CD14-positive monocyte (primary cell): Measurements from ENCODE around the gene UBE2U. TPM values are rescaled to one million over a fixed set of nuclear protein-coding genes. Genes with fewer than 3 reads are reported as not detected.

Source experiments
- DNase-seq, 3 donors: peaks; one replicate each; pipeline ENCODE4 v3.0.0-alpha.2; 2011 to 2022
- H2AFZ ChIP-seq: 2 replicates; pipeline ENCODE4 v1.6.0; 2012; ENCODE audit warnings: mild to moderate bottlenecking, low read depth, low read length, inconsistent platforms; ENCODE audit not compliant: insufficient read depth, poor library complexity, severe bottlenecking
- H3K27ac ChIP-seq, 2 donors: 1 replicate in 1 of 2; 2 replicates in 1 of 2; pipeline ENCODE4 v1.5.1; 2012 to 2013; ENCODE audit warnings: low read length in 2 of 2, control low read depth in 1 of 2, inconsistent platforms in 1 of 2, low read depth in 1 of 2, mild to moderate bottlenecking in 1 of 2
- H3K27me3 ChIP-seq, 2 donors: one replicate each; pipeline versions ENCODE4 v1.6.0 to v1.6.1; 2011 to 2013; ENCODE audit warnings: low read length in 2 of 2; ENCODE audit not compliant: control insufficient read depth in 2 of 2, insufficient read depth in 2 of 2
- H3K36me3 ChIP-seq, 2 donors: replicated peaks in 1 of 2; 1 replicate in 1 of 2; 2 replicates in 1 of 2; pipeline versions ENCODE4 v1.5.1 to v1.6.1; 2012 to 2013; ENCODE audit warnings: low read length in 2 of 2, control low read depth in 1 of 2, inconsistent platforms in 1 of 2, mild to moderate bottlenecking in 1 of 2; ENCODE audit not compliant: insufficient read depth in 2 of 2, control insufficient read depth in 1 of 2
- H3K4me1 ChIP-seq, 2 donors: 1 replicate in 1 of 2; 2 replicates in 1 of 2; pipeline versions ENCODE4 v1.5.1 to v1.6.1; 2012 to 2013; ENCODE audit warnings: low read length in 2 of 2, control low read depth in 1 of 2, inconsistent platforms in 1 of 2, mild to moderate bottlenecking in 1 of 2, moderate library complexity in 1 of 2; ENCODE audit not compliant: insufficient read depth in 2 of 2, control insufficient read depth in 1 of 2
- H3K4me2 ChIP-seq: replicated peaks from 2 replicates; pipeline ENCODE3; 2012; ENCODE audit warnings: low read length, moderate library complexity, mild to moderate bottlenecking; ENCODE audit not compliant: poor library complexity, severe bottlenecking; ENCODE audit errors: extremely low read depth
- H3K4me3 ChIP-seq, 3 experiments: fragments of 200-600 bp in 1 of 3; sonication (generic) in 1 of 3; replicated peaks in 1 of 3; 1 replicate in 2 of 3; 2 replicates in 1 of 3; pipeline ENCODE4 v1.5.1; 2011 to 2013; ENCODE audit warnings: low read length in 3 of 3, mild to moderate bottlenecking in 3 of 3, control low read depth in 2 of 3, low read depth in 2 of 3, inconsistent platforms in 1 of 3, moderate library complexity in 1 of 3
- H3K79me2 ChIP-seq: 2 replicates; pipeline ENCODE4 v1.6.0; 2012; ENCODE audit warnings: mild to moderate bottlenecking, control low read depth, inconsistent platforms, low read length, moderate library complexity; ENCODE audit not compliant: insufficient read depth
- H3K9ac ChIP-seq: 2 replicates; pipeline ENCODE4 v1.6.0; 2017; ENCODE audit warnings: low read length, mild to moderate bottlenecking; ENCODE audit not compliant: insufficient read depth, poor library complexity, severe bottlenecking
- H3K9me3 ChIP-seq, 2 donors: replicated peaks in 1 of 2; 1 replicate in 1 of 2; 2 replicates in 1 of 2; pipeline versions ENCODE4 v1.5.1 to v1.6.1; 2012 to 2013; ENCODE audit warnings: low read length in 2 of 2, control low read depth in 1 of 2; ENCODE audit not compliant: control insufficient read depth in 1 of 2, insufficient read depth in 1 of 2
- H4K20me1 ChIP-seq: 2 replicates; pipeline ENCODE4 v1.6.0; 2012; ENCODE audit warnings: mild to moderate bottlenecking, low read length, control low read depth, moderate library complexity; ENCODE audit not compliant: insufficient read depth
- H3K27ac Mint-ChIP-seq, 7 donors: one replicate each; pipeline ENCODE4 v1.8.0; 2020; ENCODE audit warnings: mild to moderate bottlenecking in 7 of 7, mixed read lengths in 7 of 7, moderate library complexity in 6 of 7, inconsistent platforms in 2 of 7
- H3K27me3 Mint-ChIP-seq, 3 donors: one replicate each; pipeline ENCODE4 v1.8.0; 2021 to 2022; ENCODE audit warnings: low read depth in 3 of 3, mild to moderate bottlenecking in 3 of 3, mixed read lengths in 3 of 3, moderate library complexity in 3 of 3, inconsistent platforms in 1 of 3
- H3K36me3 Mint-ChIP-seq, 2 donors: one replicate each; pipeline ENCODE4 v1.8.0; 2020; ENCODE audit warnings: mixed read lengths in 2 of 2, inconsistent platforms in 1 of 2, mild to moderate bottlenecking in 1 of 2
- H3K4me1 Mint-ChIP-seq: one replicate; pipeline ENCODE4 v1.8.0; 2020; ENCODE audit warnings: mild to moderate bottlenecking, mixed read lengths
- H3K4me3 Mint-ChIP-seq, 2 donors: one replicate each; pipeline ENCODE4 v1.8.0; 2020; ENCODE audit warnings: mild to moderate bottlenecking in 2 of 2, mixed read lengths in 2 of 2, moderate library complexity in 1 of 2
- H3K9me3 Mint-ChIP-seq, 7 donors: one replicate each; pipeline ENCODE4 v1.8.0; 2020 to 2022; ENCODE audit warnings: mixed read lengths in 7 of 7, mild to moderate bottlenecking in 6 of 7, moderate library complexity in 6 of 7, inconsistent platforms in 2 of 7
- WGBS: methylation state at CpG from one replicate; pipeline ENCODE4 v1.1.5; 2013; ENCODE audit warnings: missing lambda C conversion rate; ENCODE audit not compliant: insufficient coverage; 5-methylcytosine and 5-hydroxymethylcytosine counted together
- intact Hi-C, 2 donors: fragments of 100-400 bp; cut with micrococcal nuclease; formaldehyde crosslinking; loops; one replicate each; pipeline versions ENCODE4 v1.15.0 to v1.15.1; 2023
- polyA plus RNA-seq, 3 donors: library from polyadenylated mRNA; depleted of rRNA in 1 of 3; unstranded in 2 of 3; stranded (reverse) in 1 of 3; fragments of 300-500 nt in 2 of 3; fragments of >200 nt in 1 of 3; fragmentation: Illumina TruSeq in 2 of 3; gene quantifications; 1 replicate in 2 of 3; 2 replicates in 1 of 3; pipeline ENCODE4 v1.2.3, GENCODE V29; 2012 to 2021
- TF ChIP-seq, protein P1 (sequence below): fragments of 200-600 bp; IDR thresholded peaks from one replicate; pipeline ENCODE4 v1.8.0; 2022; ENCODE audit warnings: antibody characterized with exemption, mild to moderate bottlenecking

Gene UBE2U
- polyA plus RNA-seq, 3 donors: not detected

DNA sequence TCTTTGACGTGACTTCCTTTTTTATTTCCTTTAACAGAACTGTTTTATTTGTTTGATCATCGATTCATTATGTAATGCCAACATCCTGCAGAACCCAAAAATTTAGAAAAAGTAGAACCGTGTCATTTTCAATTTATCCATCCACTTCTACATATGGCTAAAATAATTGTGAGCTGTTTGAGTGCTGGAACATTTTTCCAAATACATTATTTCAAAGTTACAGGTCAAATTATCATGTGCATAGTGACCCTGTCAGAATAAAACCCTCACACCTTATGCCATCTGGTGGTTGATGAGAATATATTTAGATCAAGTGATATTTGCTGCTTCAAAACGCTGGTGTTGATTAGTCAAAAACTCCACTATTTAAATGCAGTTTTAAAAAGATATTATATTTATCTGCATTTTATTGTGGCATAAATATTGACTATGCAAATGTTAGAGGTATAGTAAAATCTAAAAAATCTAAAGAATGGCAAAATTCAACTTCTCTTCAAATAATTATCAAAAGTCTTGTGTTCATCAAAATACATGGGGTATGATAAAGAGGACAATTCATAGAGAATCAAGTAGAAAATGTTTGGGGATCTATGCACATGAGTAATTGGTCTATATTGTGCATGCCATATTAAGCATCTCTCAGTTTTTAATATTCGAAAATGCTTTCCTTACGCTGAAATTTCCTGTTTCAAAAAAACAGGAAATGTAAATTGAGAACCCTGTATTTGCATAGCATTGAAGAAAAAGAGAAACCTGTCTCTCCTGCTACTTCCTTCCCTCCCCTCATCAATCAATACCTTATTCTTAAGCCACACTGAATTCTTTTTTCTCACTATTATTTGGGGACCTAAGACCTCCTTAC is 39.7 kb downstream of the UBE2U start:
- WGBS: no CpG with 5 or more reads among the region's 6 CpGs
- peak overlapping the region; percentile 1 for H3K4me2 ChIP-seq
- peaks cover 14% of the 10 kb centered on the region for H3K4me1 Mint-ChIP-seq
- H2AFZ ChIP-seq: no peak overlapping the region
- TF ChIP-seq, protein P1, sequence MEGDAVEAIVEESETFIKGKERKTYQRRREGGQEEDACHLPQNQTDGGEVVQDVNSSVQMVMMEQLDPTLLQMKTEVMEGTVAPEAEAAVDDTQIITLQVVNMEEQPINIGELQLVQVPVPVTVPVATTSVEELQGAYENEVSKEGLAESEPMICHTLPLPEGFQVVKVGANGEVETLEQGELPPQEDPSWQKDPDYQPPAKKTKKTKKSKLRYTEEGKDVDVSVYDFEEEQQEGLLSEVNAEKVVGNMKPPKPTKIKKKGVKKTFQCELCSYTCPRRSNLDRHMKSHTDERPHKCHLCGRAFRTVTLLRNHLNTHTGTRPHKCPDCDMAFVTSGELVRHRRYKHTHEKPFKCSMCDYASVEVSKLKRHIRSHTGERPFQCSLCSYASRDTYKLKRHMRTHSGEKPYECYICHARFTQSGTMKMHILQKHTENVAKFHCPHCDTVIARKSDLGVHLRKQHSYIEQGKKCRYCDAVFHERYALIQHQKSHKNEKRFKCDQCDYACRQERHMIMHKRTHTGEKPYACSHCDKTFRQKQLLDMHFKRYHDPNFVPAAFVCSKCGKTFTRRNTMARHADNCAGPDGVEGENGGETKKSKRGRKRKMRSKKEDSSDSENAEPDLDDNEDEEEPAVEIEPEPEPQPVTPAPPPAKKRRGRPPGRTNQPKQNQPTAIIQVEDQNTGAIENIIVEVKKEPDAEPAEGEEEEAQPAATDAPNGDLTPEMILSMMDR: peak; percentile 34
- H3K4me3 ChIP-seq: no peak overlapping the region
- H3K9ac ChIP-seq: no peak overlapping the region
- no peak overlapping the region for H3K27ac ChIP-seq
- intact Hi-C loops: no loop called here
- H3K36me3 Mint-ChIP-seq: no peaks in the 10 kb centered on the region
- H4K20me1 ChIP-seq: no peaks in the 10 kb centered on the region
- peaks cover 0 to 4% (median 2%) of the 10 kb centered on the region in 7 donors for H3K9me3 Mint-ChIP-seq
- H3K27ac Mint-ChIP-seq: no peak overlapping the region
- no peak overlapping the region for H3K4me3 Mint-ChIP-seq
- H3K36me3 ChIP-seq: no peaks in the 10 kb centered on the region
- H3K27me3 Mint-ChIP-seq: peaks cover 0 to 5% (median 3%) of the 10 kb centered on the region in 3 donors
- H3K79me2 ChIP-seq: no peaks in the 10 kb centered on the region
- H3K9me3 ChIP-seq: no peaks in the 10 kb centered on the region
- H3K27me3 ChIP-seq: no peaks in the 10 kb centered on the region
- peak in 1 of 3 donors; percentile 5 for DNase-seq
- peaks cover 6 to 11% of the 10 kb centered on the region in 2 donors for H3K4me1 ChIP-seq

DNA sequence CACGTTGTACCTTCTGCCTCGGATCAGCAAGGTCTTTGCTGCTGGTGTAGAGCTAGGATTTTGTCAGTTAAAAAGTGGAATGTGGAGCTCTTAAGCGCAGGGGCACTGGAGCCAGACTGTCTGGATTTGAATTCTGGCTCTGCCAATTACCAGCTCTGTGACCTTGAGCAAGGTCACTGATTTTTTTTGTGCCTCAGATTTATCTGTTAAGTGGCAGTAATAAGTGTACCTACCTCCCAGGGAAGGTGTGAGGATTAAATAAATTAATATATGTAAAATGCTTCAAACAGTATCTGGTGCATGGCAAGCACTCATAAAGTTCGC is 40.3 kb downstream of the UBE2U start:
- no peak for DNase-seq
- TF ChIP-seq, protein P1: no peak
- no peaks in the 10 kb centered on the region for H3K27me3 ChIP-seq
- WGBS: 52% methylated on average over 3 of the region's 4 CpGs
- H3K79me2 ChIP-seq: no peaks in the 10 kb centered on the region
- Mint-ChIP-seq H3K27ac (no peak overlapping the region), H3K4me1 (peaks cover 14% of the 10 kb centered on the region), H3K4me3 (no peak overlapping the region), H3K27me3 (peaks cover 0 to 5% (median 5%) of the 10 kb centered on the region in 3 donors), H3K9me3 (peaks cover 0 to 3% (median 2%) of the 10 kb centered on the region in 7 donors), H3K36me3 (no peaks in the 10 kb centered on the region)
- H3K9ac ChIP-seq: no peak overlapping the region
- H3K4me1 ChIP-seq: peaks cover 6 to 11% of the 10 kb centered on the region in 2 donors
- no peaks in the 10 kb centered on the region for H3K36me3 ChIP-seq
- H3K4me2 ChIP-seq: no peak overlapping the region
- no peak overlapping the region for H3K27ac ChIP-seq
- H3K9me3 ChIP-seq: no peaks in the 10 kb centered on the region
- no peak overlapping the region for H2AFZ ChIP-seq
- no peaks in the 10 kb centered on the region for H4K20me1 ChIP-seq
- intact Hi-C loops: loop anchor here in 1 of 2 donors (2.0 kb wide), 1 partner anchor 627 kb away; no protein-coding TSS in a partner anchor
- no peak overlapping the region for H3K4me3 ChIP-seq
